Body of pancreas (tissue), 4 donors: ENCODE measurements around the gene LAPTM5. TPM values are rescaled to one million over a fixed set of nuclear protein-coding genes. Genes with fewer than 3 reads are reported as not detected.

Experiments
- ATAC-seq: fragments of 150-250 bp; one replicate; pipeline ENCODE4 v1.9.1; 2016
- DNase-seq, 4 donors: peaks; one replicate each; pipeline ENCODE4 v3.0.0-alpha.2; 2019
- H3K27ac ChIP-seq, 4 donors: fragments of 200-600 bp; sonication (generic); 1 replicate in 3 of 4; 2 replicates in 1 of 4; pipeline versions ENCODE4 v1.5.1 to v1.6.1; 2016 to 2019; ENCODE audit warnings: mild to moderate bottlenecking in 1 of 4, mixed read lengths in 1 of 4, moderate library complexity in 1 of 4
- H3K27me3 ChIP-seq, 2 donors: fragments of 200-600 bp; sonication (generic); one replicate each; pipeline ENCODE4 v1.6.0; 2016; ENCODE audit warnings: mild to moderate bottlenecking in 1 of 2
- H3K36me3 ChIP-seq, 2 donors: fragments of 200-600 bp; sonication (generic); replicated peaks in 1 of 2; 2 replicates each; pipeline ENCODE4 v1.5.1; 2016; ENCODE audit warnings: low read depth in 2 of 2; ENCODE audit not compliant: insufficient read depth in 1 of 2
- H3K4me1 ChIP-seq: fragments of 200-600 bp; sonication (generic); one replicate; pipeline ENCODE4 v1.6.0; 2016
- H3K4me3 ChIP-seq, 2 donors: fragments of 200-600 bp; sonication (generic); 1 replicate in 1 of 2; 2 replicates in 1 of 2; pipeline ENCODE4 v1.5.1; 2016 to 2019
- H3K9me3 ChIP-seq, 3 donors: fragments of 200-600 bp; sonication (generic); 1 replicate in 2 of 3; 2 replicates in 1 of 3; pipeline ENCODE4 v1.5.1; 2016
- CTCF ChIP-seq, 7 experiments: fragments of 450-650 bp in 4 of 7; fragments of 200-600 bp in 3 of 7; sonication (generic) in 3 of 7; IDR thresholded peaks; one replicate each; pipeline ENCODE4 v1.5.1; 2016 to 2019; ENCODE audit warnings: antibody characterized with exemption in 7 of 7
- POLR2A ChIP-seq, 3 donors: fragments of 450-650 bp; IDR thresholded peaks; one replicate each; pipeline ENCODE4 v1.6.1; 2016; ENCODE audit warnings: antibody characterized with exemption in 3 of 3, mild to moderate bottlenecking in 2 of 3
- WGBS, 2 donors: methylation state at CpG; one replicate each; pipeline ENCODE4 v1.1.5; 2017; 5-methylcytosine and 5-hydroxymethylcytosine counted together
- intact Hi-C: fragments of 100-400 bp; cut with DNase I; formaldehyde crosslinking; loops from one replicate; pipeline ENCODE4 v1.15.1; 2023
- total RNA-seq, 2 donors: library from RNA; depleted of rRNA; stranded (reverse); fragments of >200 nt; gene quantifications; one replicate each; pipeline ENCODE4 v1.1.0, GENCODE V29; 2016

Gene LAPTM5
- total RNA-seq, 2 donors from 2014 or later = 6.3 to 25.2 TPM

DNA sequence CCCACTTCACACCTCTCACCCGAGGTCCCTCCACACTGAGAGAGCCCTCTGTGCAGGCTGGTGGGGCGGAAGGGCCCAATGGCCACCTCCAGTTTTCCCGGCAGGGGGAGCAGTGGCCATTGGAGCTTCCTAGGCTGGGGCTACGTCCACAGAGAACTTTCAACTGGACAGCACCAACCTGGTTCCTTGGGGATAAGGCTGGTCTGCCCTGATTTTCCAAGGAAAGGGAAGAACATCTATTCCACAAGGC lies 20.3 kb upstream of the LAPTM5 start:
- Histone ChIP-seq H3K4me1 (peaks cover 6% of the 10 kb centered on the region), H3K9me3 (no peaks in the 10 kb centered on the region), H3K4me3 (no peak overlapping the region), H3K27me3 (no peaks in the 10 kb centered on the region), H3K36me3 (no peaks in the 10 kb centered on the region), H3K27ac (no peak overlapping the region)
- WGBS, 2 donors = 35% methylated on average over 4 of the region's 4 CpGs; no CpG with 5 or more reads in 1 of the 2 donors
- intact Hi-C loops = loop anchor here (5.0 kb wide), 1 partner anchor 56 kb away; the partner anchor contains the start of gene MATN1
- no peak for TF ChIP-seq POLR2A (IDR thresholded peaks at IDR 0.05)
- TF ChIP-seq CTCF (IDR thresholded peaks at IDR 0.05) = peak in 1 of 7 experiments; percentile 22
- ATAC-seq = no peak
- DNase-seq = peak in 1 of 4 donors; percentile 18

GRCh38 chr1:30777060-30777903 lies 19.7 kb upstream of the LAPTM5 start:
- H3K27me3 ChIP-seq = no peaks in the 10 kb centered on the region
- 75 to 83% methylated on average over 12 to 23 of the region's 23 CpGs for WGBS, 2 donors
- H3K27ac ChIP-seq = no peak overlapping the region
- DNase-seq (no peak), ATAC-seq (no peak)
- intact Hi-C loops = loop anchor here (5.0 kb wide), 1 partner anchor 55 kb away; the partner anchor contains the start of gene MATN1
- H3K4me1 ChIP-seq = peaks cover under 1% of the 10 kb centered on the region
- H3K4me3 ChIP-seq = no peak overlapping the region
- H3K9me3 ChIP-seq = no peaks in the 10 kb centered on the region
- TF ChIP-seq POLR2A (IDR thresholded peaks at IDR 0.05) (no peak), CTCF (IDR thresholded peaks at IDR 0.05) (no peak)
- no peaks in the 10 kb centered on the region for H3K36me3 ChIP-seq

GRCh38 chr1:30776097-30777059 lies 18.8 kb upstream of the LAPTM5 start:
- ATAC-seq (no peak), DNase-seq (no peak)
- TF ChIP-seq CTCF (IDR thresholded peaks at IDR 0.05) (no peak), POLR2A (IDR thresholded peaks at IDR 0.05) (no peak)
- H3K4me3 ChIP-seq = no peak overlapping the region
- no peaks in the 10 kb centered on the region for H3K27me3 ChIP-seq
- H3K36me3 ChIP-seq = no peaks in the 10 kb centered on the region
- 78% methylated on average over 13 to 18 of the region's 18 CpGs for WGBS, 2 donors
- H3K27ac ChIP-seq = no peak overlapping the region
- no peaks in the 10 kb centered on the region for H3K4me1 ChIP-seq
- H3K9me3 ChIP-seq = no peaks in the 10 kb centered on the region
- intact Hi-C loops = loop anchor here (5.0 kb wide), 1 partner anchor 54 kb away; the partner anchor contains the start of gene MATN1

DNA sequence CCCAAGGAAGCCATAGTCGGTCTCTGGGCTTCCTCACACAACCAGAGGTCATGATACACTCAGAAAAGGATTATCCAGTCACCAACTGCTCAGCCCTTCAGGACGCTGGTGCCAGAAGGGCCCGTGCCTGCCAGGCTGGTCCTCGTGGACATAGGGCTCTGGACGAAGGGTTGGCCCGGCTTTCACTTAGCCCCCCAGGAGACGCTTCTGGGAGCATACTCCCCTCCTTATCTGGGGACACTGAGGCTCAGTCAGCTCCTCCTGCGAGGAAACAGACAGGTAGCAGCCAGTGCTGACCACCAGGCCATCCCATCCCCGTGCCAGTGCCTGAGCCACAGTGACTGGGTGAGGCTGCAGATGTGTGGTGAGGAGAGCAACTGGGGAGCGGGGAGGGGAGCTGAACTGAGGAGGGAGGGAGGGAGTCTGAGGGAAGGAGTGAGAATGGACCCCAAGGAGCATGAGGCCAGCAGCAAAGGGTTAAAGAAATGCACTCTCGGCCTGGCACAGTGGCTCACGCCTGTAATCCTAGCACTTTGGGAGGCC lies 17.9 kb upstream of the LAPTM5 start:
- no peaks in the 10 kb centered on the region for H3K36me3 ChIP-seq
- no peak overlapping the region for H3K4me3 ChIP-seq
- H3K9me3 ChIP-seq = no peaks in the 10 kb centered on the region
- ATAC-seq (no peak), DNase-seq (no peak)
- no peak for TF ChIP-seq CTCF (IDR thresholded peaks at IDR 0.05)
- no peak for TF ChIP-seq POLR2A (IDR thresholded peaks at IDR 0.05)
- WGBS, 2 donors = 60 to 77% methylated on average over 10 to 12 of the region's 12 CpGs
- H3K4me1 ChIP-seq = no peaks in the 10 kb centered on the region
- intact Hi-C loops = loop anchor here (5.0 kb wide), 1 partner anchor 53 kb away; the partner anchor contains the start of gene MATN1
- no peak overlapping the region for H3K27ac ChIP-seq
- H3K27me3 ChIP-seq = no peaks in the 10 kb centered on the region
